Peyer's patch (tissue), 4 donors: ENCODE results near the gene TRIM27. TPM values are rescaled to one million over a fixed set of nuclear protein-coding genes. Genes with fewer than 3 reads are reported as not detected.
A peak's percentile ranks its signal among the peaks of the same experiment; 100 is the strongest.

Experiments
- DNase-seq, 3 donors: peaks; one replicate each; pipeline ENCODE4 v3.0.0-alpha.2; 2017 to 2019
- H3K27ac ChIP-seq, 4 donors: fragments of 200-600 bp; sonication (generic); one replicate each; pipeline ENCODE4 v1.5.1; 2016 to 2019
- H3K27me3 ChIP-seq, 2 donors: fragments of 200-600 bp; sonication (generic); one replicate each; pipeline ENCODE4 v1.5.1; 2019
- H3K36me3 ChIP-seq, 3 donors: fragments of 200-600 bp; sonication (generic); one replicate each; pipeline ENCODE4 v1.5.1; 2016 to 2019
- H3K4me1 ChIP-seq, 4 donors: fragments of 200-600 bp; sonication (generic); one replicate each; pipeline ENCODE4 v1.5.1; 2016 to 2019
- H3K4me3 ChIP-seq, 4 donors: fragments of 200-600 bp; sonication (generic); 1 replicate in 3 of 4; 2 replicates in 1 of 4; pipeline ENCODE4 v1.5.1; 2016 to 2019; ENCODE audit warnings: mild to moderate bottlenecking in 1 of 4
- H3K9me3 ChIP-seq, 4 donors: fragments of 200-600 bp; sonication (generic); one replicate each; pipeline ENCODE4 v1.5.1; 2016 to 2019; ENCODE audit warnings: mild to moderate bottlenecking in 1 of 4
- POLR2A ChIP-seq, 2 donors: fragments of 450-650 bp; IDR thresholded peaks; one replicate each; pipeline ENCODE4 v1.5.1; 2017; ENCODE audit warnings: antibody characterized with exemption in 2 of 2, mild to moderate bottlenecking in 2 of 2, moderate library complexity in 2 of 2
- total RNA-seq, 4 donors: library from RNA; depleted of rRNA; stranded (reverse); fragments of >200 nt; gene quantifications; one replicate each; pipeline ENCODE4 v1.1.0, GENCODE V29; 2016
- TF ChIP-seq, protein P1 (sequence below), 6 experiments: fragments of 450-650 bp in 4 of 6; fragments of 200-600 bp in 2 of 6; sonication (generic) in 1 of 6; IDR thresholded peaks; one replicate each; pipeline ENCODE4 v1.5.1; 2017 to 2019; ENCODE audit warnings: antibody characterized with exemption in 6 of 6, mild to moderate bottlenecking in 3 of 6, moderate library complexity in 1 of 6

TRIM27 gene
- total RNA-seq, 4 donors from 2014 or later, result 52.2 to 71.4 (median 64.2) TPM

DNA sequence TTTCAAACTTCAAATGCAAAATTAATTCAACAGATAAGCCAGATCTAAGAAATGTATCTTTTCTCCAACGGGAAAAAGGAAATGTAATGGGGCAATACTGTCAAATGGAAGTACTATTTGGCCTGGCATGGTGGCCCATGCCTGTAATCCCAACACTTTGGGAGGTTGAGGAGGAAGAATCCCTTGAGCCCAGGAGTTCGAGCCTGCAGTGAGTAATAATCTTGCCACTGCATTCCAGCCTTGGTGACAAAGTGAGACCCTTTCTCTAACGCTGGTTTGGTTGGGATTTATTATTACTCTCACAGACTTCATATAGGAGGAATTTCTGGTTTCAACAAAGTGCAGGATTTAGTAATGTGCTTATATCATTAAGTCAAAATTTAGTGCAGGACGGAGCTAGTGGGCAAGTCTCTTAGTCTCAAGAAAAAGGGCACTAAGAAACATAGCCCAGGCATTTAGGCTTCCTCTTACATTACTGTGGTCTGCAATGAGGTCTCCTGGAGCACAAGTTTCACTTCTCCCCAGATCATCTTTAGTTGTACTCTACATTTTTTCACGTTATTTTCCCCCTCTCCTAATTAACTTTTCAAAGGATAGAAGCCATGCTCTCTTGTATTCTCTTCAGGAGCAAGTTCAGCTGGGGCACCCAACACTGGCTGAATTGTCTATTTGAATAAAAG, 23.1 kb downstream of the TRIM27 start:
- H3K27ac ChIP-seq, result no peak overlapping the region
- peaks cover 0 to 8% (median 0%) of the 10 kb centered on the region in 4 donors for H3K4me1 ChIP-seq
- no peak overlapping the region for H3K4me3 ChIP-seq
- peaks cover 0 to 46% (median 0%) of the 10 kb centered on the region in 3 donors for H3K36me3 ChIP-seq
- no peak for DNase-seq
- no peaks in the 10 kb centered on the region for H3K27me3 ChIP-seq
- no peak for TF ChIP-seq POLR2A (IDR thresholded peaks at IDR 0.05)
- TF ChIP-seq, protein P1, sequence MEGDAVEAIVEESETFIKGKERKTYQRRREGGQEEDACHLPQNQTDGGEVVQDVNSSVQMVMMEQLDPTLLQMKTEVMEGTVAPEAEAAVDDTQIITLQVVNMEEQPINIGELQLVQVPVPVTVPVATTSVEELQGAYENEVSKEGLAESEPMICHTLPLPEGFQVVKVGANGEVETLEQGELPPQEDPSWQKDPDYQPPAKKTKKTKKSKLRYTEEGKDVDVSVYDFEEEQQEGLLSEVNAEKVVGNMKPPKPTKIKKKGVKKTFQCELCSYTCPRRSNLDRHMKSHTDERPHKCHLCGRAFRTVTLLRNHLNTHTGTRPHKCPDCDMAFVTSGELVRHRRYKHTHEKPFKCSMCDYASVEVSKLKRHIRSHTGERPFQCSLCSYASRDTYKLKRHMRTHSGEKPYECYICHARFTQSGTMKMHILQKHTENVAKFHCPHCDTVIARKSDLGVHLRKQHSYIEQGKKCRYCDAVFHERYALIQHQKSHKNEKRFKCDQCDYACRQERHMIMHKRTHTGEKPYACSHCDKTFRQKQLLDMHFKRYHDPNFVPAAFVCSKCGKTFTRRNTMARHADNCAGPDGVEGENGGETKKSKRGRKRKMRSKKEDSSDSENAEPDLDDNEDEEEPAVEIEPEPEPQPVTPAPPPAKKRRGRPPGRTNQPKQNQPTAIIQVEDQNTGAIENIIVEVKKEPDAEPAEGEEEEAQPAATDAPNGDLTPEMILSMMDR (IDR thresholded peaks at IDR 0.05), result no peak
- H3K9me3 ChIP-seq, result no peaks in the 10 kb centered on the region

DNA sequence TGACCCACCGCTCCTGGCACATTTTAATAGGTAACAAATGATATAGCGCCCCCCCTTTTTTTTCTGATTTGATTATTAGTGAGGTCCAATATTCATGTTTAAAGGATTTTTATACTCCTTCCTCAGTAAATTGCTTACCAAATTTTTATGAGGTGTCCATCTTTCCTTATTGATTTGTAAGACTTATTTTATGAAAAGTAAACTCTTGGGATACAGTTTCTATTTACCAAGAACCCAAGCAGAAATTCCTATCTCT, 25.1 kb downstream of the TRIM27 start:
- no peak overlapping the region for H3K27ac ChIP-seq

DNA sequence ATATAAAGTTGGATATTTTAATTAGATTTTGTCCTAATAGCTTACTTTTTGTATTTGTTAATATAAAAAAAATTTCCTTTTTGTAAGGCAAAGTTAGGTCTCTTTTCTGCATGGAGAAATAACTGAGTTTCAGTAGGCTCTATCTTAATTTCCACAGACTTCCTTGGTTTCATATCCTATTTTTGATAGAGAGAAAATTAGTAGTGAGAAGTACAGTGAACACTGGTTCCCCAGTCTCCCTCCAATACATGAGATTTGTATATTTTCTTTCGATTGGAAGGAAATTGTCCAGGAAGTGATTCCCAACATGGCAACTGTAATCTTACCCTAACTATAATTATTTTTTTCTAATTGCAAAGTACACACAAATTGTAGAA, 26.4 kb downstream of the TRIM27 start:
- Histone ChIP-seq H3K4me1 (peaks cover 0 to 8% (median 0%) of the 10 kb centered on the region in 4 donors), H3K27ac (peak overlapping the region; percentile 94 to 98 (median 95)), H3K4me3 (peak overlapping the region in 3 of 4 donors; percentile 65 to 73 (median 65)), H3K36me3 (peaks cover 0 to 12% (median 0%) of the 10 kb centered on the region in 3 donors), H3K27me3 (no peaks in the 10 kb centered on the region), H3K9me3 (no peaks in the 10 kb centered on the region)
- TF ChIP-seq POLR2A (IDR thresholded peaks at IDR 0.05), result no peak
- TF ChIP-seq, protein P1 (IDR thresholded peaks at IDR 0.05), result no peak
- DNase-seq, result no peak

More for the DNA sequence above, 25.1 kb downstream of the TRIM27 start:
- H3K9me3 ChIP-seq, result no peaks in the 10 kb centered on the region
- TF ChIP-seq POLR2A (IDR thresholded peaks at IDR 0.05), result no peak
- TF ChIP-seq, protein P1 (IDR thresholded peaks at IDR 0.05), result no peak
- peaks cover 0 to 8% (median 0%) of the 10 kb centered on the region in 4 donors for H3K4me1 ChIP-seq
- H3K4me3 ChIP-seq, result no peak overlapping the region
- H3K27me3 ChIP-seq, result no peaks in the 10 kb centered on the region
- peaks cover 0 to 25% (median 0%) of the 10 kb centered on the region in 3 donors for H3K36me3 ChIP-seq
- DNase-seq, result no peak

DNA sequence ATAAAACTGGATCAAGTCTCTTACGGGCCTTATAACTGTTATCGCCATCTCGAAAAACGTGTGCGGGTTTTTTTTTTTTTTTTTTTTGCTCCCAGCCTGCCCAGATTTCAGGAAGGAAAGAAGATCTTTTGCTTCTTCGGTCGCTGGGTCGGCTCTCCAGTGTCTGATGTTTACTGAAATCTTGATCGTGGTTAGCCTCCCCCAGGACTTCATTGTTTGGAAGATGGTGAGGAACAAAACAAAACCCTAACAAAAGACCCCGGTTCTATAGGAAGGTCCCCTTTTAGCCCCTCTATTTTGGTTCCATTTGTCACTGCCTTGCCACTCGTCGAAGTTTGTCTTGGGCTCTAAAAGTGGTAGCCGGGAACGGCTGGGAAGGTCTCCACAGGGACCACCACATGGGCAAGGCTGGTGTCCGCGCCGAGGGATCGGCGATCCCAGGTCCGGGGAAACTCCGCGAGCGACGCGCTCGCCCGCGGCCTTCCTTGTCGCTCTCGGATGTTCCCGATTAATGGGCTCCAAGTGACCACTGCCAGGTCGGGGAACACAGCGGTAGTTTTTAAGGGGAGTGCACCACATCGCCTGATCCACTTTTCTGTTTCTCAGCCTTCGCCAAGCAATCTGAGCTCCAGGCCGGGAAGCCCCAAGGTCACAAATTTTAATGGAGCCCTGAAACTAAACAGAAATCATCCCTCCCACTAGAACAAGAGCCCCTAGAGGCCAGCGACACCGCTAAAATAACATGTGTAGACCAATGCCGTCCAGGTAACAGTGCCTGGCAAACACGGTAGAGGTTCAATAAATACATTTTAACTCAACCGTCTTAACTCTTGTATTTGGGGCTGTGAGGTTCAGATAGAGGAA, 27.0 kb downstream of the TRIM27 start:
- Histone ChIP-seq H3K4me1 (peaks cover 0 to 8% (median 0%) of the 10 kb centered on the region in 4 donors), H3K9me3 (no peaks in the 10 kb centered on the region), H3K36me3 (peaks cover 0 to 6% (median 0%) of the 10 kb centered on the region in 3 donors), H3K27me3 (no peaks in the 10 kb centered on the region), H3K27ac (peak overlapping the region; percentile 94 to 98 (median 95)), H3K4me3 (peak overlapping the region; percentile 65 to 73 (median 65))
- TF ChIP-seq, protein P1 (IDR thresholded peaks at IDR 0.05), result peak in 4 of 6 experiments; percentile 15 to 46 (median 36)
- TF ChIP-seq POLR2A (IDR thresholded peaks at IDR 0.05), result peak in 1 of 2 donors; percentile 8
- peak; percentile 63 to 77 (median 71) for DNase-seq

DNA sequence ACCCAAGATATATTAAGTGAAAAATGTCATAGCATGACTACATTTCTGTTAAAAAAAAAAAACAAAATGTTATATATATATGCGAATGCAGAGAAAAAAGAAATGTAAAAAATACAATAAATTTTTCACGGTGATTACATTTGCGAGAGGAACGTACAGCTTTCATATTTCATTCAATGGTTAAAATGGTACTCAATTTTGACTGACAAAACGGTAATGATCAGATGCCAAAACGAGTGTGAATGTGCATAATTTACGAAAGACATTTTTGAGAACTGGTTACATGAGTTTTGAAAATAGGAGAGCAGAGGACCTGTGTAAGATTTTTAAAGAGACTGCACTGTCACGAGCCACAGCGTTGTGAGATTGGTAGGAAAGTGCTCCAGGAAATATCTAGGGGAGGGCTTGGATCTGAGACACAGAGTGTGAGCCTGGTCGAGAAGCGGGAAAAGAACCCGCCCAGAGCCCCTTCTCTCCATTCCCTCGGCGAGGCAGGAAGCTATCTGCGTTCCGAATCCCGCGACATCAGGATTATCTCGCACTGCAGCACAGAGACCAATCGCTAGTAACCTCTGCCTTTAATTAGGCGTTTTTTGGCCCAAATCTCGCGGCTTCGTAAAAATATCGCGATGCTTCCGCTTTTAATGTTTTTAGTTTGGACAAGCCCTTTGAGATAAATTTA, 28.5 kb downstream of the TRIM27 start:
- Histone ChIP-seq H3K4me1 (peaks cover 0 to 8% (median 0%) of the 10 kb centered on the region in 4 donors), H3K36me3 (no peaks in the 10 kb centered on the region), H3K4me3 (peak overlapping the region; percentile 65 to 73 (median 65)), H3K9me3 (no peaks in the 10 kb centered on the region), H3K27ac (peak overlapping the region; percentile 94 to 98 (median 95)), H3K27me3 (no peaks in the 10 kb centered on the region)
- TF ChIP-seq, protein P1 (IDR thresholded peaks at IDR 0.05), result no peak
- TF ChIP-seq POLR2A (IDR thresholded peaks at IDR 0.05), result peak; percentile 42 to 74
- peak; percentile 83 to 98 (median 87) for DNase-seq
